NCI-H2029 (cell line): ENCODE measurements around the gene PAK1.
"Not testable (repeated sequence)": the region's sequence is repeated elsewhere in the genome, so short reads cannot be mapped to it uniquely, and the experiment has no call there.

Source experiments
- DNase-seq: peaks from one replicate; lab custom pipeline; 2025; lab: John Stamatoyannopoulos, UW

Gene PAK1

DNA sequence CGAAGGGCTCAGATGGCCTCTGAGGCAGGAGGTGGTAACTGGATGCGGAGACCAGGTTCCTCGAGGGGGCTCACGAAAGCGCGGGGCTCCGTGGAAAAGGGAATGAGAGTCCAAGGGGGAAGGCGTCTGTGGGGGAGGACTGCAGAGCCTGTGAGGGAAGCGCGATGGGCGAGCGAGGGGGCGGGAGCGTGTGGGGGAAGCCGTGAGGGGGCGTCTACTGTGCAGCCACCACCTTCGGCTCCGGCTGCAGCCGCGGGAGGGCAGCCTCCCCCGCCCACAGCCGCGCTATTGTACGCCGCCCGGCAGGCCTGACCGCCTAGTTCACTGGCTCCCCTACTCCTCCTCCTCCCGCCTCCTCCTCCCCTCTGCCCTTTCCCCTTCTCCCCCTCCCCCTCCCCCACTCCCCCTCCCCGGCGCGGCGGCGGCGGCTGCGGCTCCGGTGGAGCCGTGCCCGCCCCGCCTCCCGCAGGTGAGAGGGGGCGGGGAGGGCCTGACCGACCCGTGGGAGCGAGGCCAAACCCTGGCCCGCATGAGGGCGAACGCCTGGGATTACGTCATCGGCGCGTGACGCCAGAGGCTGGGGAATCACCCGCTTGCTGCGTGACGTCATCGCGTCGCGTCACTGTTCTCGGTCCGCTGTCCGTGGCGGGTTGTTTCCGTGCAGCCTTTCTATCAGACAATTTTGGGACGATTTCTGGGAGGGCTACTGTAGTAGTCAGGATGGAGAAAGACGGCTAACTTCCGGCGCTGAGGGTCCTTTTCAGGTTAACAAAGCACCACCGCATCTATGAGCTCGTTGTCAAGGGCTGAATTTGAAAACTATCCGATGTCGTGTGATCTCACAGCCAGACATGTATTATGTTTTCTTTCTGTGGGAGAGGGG lies at the start of gene PAK1:
Gene PAK1 (minus strand): TSS at position 294 of the 883 bp plus-strand sequence. CDS start 81,574 bp downstream, outside the sequence.
- peak; percentile 95 for DNase-seq

DNA sequence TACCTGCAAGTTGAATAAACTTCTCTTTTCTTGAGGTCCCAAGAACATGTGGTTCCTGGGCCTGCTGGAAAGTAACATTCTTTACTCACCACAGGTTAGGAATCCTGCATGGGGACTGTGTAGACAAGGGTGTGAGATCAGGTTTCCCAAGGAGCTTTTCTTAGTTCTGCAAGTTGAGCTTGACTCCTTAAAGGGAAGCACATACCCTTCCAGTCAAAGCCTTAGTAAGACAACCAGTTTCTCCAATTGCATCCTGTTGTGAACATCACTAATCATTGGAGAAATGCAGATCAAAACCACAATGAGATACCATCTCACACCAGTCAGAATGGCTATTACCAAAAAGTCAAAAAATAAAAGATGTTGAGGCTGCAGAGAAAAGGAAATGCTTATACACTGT lies 48.3 kb upstream of the PAK1 start:
- no peak for DNase-seq

GRCh38 chr11:77519847-77520246 lies 46.0 kb upstream of the PAK1 start:
- DNase-seq = no peak

- DNase-seq = no peak
Observed at GRCh38 chr11:77518471-77518870, 44.6 kb upstream of the PAK1 start.

- no peak for DNase-seq
Observed at GRCh38 chr11:77517753-77518152, 43.9 kb upstream of the PAK1 start.

DNA sequence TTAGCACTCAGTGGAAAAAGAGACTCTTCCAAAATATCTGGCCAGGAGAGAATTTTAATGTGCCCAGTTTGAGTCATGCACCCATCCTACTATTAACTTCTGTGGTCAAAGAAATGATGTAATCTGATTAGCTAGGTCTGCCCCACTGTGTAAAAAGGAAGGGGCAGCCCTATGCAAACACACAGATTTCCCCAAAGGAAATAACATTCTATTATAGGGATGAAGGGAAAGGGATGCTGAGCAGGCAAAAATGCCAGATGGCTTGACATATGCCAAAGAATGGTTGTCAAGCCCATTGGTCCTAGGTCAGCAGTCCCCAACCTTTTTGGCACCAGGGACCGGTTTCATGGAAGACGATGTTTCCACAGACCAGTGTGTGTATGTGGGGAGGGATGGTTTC lies 43.3 kb upstream of the PAK1 start:
- no peak for DNase-seq

GRCh38 chr11:77515483-77515882 lies 41.6 kb upstream of the PAK1 start:
- DNase-seq = peak; percentile 39

DNA sequence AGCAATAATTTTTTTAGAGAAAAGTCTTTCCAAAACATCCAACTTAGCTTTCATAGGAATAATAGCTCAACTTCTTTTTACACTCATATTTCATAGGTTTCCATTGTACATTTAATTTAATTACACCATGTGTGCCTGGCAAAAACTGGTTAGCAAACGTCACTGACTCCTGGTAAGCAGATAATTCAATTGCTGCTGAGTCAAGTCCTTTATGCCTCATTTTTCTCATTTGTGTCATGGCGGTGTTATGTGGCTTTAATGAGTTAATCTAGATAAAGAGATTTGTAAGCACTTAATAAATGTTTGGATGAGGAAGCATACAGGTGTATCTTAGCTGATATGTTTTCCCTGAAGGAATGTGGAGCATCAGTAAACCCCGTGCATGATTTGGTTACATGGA lies 41.2 kb upstream of the PAK1 start:
- no peak for DNase-seq

GRCh38 chr11:77512092-77512491 lies 38.2 kb upstream of the PAK1 start:
- DNase-seq = no peak

- DNase-seq = no peak
Observed at GRCh38 chr11:77510851-77511250, 37.0 kb upstream of the PAK1 start.

GRCh38 chr11:77510095-77510494 lies 36.2 kb upstream of the PAK1 start:
- no peak for DNase-seq

DNA sequence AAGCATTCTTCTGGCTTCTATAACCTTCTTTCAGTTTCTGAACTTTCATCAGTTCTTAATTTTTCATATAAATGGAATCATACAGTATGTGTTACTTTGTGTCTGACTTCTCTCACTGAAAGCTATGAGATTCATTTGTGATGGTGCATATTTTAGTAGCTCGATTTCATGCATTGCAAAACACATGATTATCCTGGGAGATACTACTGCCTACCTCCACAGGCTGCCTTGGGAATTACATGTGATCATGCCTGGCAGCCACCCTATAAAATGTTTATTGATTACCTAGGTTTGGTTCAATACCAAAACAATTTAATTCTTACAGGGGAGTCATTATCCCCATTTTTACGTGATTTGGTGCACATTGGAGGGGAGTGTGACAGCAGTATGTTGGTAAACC lies 34.1 kb upstream of the PAK1 start:
- DNase-seq = no peak

DNA sequence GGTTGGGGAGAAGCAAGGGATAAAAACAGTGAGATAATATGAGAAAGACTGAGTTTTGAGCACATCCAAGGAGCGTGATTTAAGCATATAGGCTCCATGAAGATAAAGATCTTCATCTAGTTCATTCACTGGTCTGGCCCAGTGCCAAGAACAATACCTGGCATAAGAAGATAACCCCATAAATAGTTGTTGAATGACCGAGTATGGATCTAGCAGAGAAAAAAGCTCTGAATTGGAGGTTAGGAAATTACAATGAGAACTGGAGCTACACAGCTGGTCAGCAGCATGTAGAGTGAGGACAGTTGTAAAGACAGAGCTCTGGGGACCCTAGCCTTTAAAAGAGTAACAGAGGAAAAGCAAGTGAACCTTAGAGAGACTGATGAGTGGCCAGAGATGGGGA lies 33.0 kb upstream of the PAK1 start:
- DNase-seq = no peak

DNA sequence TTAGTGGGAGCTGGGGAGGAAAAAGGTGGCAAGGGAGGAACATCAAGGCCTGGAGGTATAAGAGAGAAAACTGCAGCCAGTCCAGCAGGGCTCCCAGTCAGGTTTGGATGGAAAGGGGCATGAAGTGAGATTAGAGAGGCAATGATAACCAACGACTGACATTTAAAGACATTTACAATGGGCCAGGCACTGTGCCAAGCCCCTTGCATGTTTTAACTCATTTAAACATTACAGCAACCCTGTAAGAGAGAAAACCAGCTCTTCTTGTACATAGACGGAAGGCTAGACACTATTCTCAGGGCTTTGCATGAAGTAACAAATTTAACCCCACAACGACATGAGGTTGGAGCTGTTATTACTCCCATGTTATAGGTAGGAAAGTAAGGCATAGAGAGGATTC lies 32.1 kb upstream of the PAK1 start:
- no peak for DNase-seq

GRCh38 chr11:77503006-77503405 lies 29.1 kb upstream of the PAK1 start:
- no peak for DNase-seq

- no peak for DNase-seq
Observed at GRCh38 chr11:77502346-77502905, 28.5 kb upstream of the PAK1 start.

GRCh38 chr11:77501758-77502157 lies 27.9 kb upstream of the PAK1 start:
- no peak for DNase-seq

DNA sequence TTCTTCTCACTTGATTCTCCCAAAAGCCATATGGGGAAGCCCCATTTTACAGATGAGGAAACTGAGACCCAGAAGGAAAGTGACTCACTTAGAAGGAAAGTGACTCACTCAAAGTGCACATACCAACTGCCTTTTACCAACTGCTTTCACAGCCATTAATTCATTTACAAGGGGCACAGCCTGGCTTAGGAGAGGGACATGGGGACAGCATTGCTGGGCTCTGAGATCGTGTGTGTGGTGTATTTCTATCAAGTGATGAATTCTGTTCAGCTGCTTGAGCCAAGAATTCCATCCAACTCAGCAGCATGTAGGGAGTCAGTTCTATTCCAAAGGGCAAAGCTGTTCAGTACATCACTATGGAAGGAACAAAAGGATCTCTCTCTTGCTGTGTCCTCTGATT lies 23.5 kb upstream of the PAK1 start:
- no peak for DNase-seq

DNA sequence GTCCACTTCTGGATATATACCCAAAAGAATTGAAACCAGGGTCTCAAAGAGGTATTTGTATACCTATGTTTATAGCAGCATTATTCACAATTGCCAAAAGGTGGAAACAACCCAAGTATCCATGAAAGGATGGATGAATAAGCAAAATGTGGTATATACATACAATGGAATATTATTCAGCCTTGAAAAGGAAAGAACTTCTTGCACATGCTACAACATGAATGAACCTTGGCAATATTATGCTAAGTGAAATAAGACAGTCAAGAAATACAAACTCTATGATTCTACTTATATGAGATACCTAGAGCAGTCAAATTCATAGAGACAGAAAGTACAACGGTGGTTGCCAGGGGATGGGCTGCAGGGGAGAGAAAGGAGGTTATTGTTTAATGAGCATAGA lies 21.6 kb upstream of the PAK1 start:
- DNase-seq = no peak

DNA sequence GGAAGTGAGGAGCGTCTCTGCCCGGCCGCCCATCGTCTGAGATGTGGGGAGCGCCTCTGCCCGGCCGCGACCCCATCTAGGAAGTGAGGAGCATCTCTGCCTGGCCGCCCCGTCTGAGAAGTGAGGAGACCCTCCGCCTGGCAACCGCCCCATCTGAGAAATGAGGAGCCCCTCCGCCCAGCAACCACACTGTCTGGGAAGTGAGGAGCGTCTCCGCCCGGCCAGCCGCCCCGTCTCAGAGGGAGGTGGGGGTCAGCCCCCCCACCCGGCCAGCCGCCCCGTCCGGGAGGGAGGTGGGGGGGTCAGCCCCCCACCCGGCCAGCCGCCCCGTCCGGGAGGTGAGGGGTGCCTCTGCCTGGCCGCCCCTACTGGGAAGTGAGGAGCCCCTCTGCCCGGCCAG lies 16.1 kb upstream of the PAK1 start:
- not testable (repeated sequence) for DNase-seq

DNA sequence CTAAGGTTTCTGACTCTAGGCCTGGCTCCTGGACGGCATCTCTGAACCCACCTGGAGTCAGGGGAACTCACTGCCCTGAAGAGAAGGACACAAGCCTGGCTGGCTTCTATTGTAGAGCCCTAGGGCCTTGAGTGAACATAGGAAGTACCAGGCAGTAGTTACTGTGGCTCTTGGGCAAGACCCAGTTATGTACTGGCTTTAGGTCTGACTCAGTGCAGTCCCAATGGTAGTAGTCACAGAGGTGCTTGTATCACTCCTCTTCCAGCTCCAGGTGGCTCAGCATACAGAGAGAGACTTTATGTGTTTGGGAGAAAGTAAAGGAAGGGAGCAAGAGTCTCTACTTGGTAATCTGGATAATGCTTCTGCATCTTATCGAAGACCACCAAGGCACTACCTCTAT lies 13.9 kb upstream of the PAK1 start:
- no peak for DNase-seq

- no peak for DNase-seq
Observed at GRCh38 chr11:77479746-77480352, 6.0 kb upstream of the PAK1 start.

GRCh38 chr11:77475206-77475605 lies 1.3 kb upstream of the PAK1 start:
- DNase-seq = no peak
